ENCODE results near the gene HEXD.

The HEXD gene

DNA sequence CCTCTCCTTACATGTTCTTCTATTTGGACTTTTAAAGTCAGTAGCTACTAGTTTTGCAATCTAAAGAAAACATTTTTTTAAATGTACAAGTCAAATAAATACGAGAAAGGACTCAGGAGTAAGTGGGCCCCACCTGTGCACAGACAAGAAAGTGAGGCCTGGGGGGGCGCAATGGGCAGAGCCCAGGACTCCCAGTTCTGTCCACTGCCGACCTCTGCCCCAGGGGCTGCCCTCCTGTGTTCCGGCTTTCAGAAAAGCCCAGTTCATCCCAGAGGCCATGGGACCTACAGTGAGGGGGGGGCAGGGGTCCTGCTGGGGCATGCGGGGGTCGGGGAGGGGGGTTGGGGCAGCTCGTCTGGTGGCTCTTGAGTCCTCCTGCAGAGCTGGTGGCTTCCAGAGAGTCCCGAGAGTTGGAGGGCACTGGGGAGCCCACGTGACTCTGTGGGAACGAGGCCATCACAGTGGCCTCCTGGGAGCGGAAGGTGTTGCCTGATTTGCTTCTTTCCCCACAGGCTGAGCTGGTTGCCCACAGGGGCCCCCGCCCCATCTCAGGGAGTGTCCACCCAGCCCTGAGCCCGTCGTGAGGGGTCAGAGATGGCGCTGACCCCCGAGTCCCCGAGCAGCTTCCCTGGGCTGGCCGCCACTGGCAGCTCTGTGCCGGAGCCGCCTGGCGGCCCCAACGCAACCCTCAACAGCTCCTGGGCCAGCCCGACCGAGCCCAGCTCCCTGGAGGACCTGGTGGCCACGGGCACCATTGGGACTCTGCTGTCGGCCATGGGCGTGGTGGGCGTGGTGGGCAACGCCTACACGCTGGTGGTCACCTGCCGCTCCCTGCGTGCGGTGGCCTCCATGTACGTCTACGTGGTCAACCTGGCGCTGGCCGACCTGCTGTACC, 44.2 kb upstream of the HEXD start:
- Histone ChIP-seq H3K36me3 (replicated peaks; ENCODE audit: insufficient read depth, low read length) (no peaks in the 10 kb centered on the region), H3K4me1 (ENCODE audit: low read length) (peaks cover 16% of the 10 kb centered on the region), H3K4me3 (ENCODE audit: low read length) (no peak overlapping the region), H2AFZ (ENCODE audit: low read length) (no peak overlapping the region), H3K4me2 (ENCODE audit: low read depth, low read length) (no peak overlapping the region), H3K27ac (ENCODE audit: low read length) (no peak overlapping the region), H3F3A (ENCODE audit: insufficient read depth, low read length) (peaks cover 11% of the 10 kb centered on the region; the same call in 1 of the 2 replicates), H4K20me1 (ENCODE audit: insufficient read depth, low read length) (no peaks in the 10 kb centered on the region), H3K79me2 (ENCODE audit: low read length) (no peaks in the 10 kb centered on the region), H3K27me3 (replicated peaks; ENCODE audit: insufficient read depth, low read length) (no peaks in the 10 kb centered on the region; the same call in 1 of the 2 replicates), H3K9me2 (replicated peaks; ENCODE audit: insufficient read depth, low read length) (no peaks in the 10 kb centered on the region), H3K9ac (ENCODE audit: low read length) (no peak overlapping the region), H3K9me3 (replicated peaks; ENCODE audit: insufficient read depth, low read length) (no peaks in the 10 kb centered on the region)
- no peak for DNase-seq
- TF ChIP-seq EZH2 (optimal IDR thresholded peaks at IDR 0.05; ENCODE audit: low read depth, low read length) (no peak), EZH2phosphoT487 (IDR thresholded peaks at IDR 0.05; ENCODE audit: low read length) (no peak)
- TF ChIP-seq, protein P1, sequence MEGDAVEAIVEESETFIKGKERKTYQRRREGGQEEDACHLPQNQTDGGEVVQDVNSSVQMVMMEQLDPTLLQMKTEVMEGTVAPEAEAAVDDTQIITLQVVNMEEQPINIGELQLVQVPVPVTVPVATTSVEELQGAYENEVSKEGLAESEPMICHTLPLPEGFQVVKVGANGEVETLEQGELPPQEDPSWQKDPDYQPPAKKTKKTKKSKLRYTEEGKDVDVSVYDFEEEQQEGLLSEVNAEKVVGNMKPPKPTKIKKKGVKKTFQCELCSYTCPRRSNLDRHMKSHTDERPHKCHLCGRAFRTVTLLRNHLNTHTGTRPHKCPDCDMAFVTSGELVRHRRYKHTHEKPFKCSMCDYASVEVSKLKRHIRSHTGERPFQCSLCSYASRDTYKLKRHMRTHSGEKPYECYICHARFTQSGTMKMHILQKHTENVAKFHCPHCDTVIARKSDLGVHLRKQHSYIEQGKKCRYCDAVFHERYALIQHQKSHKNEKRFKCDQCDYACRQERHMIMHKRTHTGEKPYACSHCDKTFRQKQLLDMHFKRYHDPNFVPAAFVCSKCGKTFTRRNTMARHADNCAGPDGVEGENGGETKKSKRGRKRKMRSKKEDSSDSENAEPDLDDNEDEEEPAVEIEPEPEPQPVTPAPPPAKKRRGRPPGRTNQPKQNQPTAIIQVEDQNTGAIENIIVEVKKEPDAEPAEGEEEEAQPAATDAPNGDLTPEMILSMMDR (IDR thresholded peaks at IDR 0.05; ENCODE audit: low read length): no peak

DNA sequence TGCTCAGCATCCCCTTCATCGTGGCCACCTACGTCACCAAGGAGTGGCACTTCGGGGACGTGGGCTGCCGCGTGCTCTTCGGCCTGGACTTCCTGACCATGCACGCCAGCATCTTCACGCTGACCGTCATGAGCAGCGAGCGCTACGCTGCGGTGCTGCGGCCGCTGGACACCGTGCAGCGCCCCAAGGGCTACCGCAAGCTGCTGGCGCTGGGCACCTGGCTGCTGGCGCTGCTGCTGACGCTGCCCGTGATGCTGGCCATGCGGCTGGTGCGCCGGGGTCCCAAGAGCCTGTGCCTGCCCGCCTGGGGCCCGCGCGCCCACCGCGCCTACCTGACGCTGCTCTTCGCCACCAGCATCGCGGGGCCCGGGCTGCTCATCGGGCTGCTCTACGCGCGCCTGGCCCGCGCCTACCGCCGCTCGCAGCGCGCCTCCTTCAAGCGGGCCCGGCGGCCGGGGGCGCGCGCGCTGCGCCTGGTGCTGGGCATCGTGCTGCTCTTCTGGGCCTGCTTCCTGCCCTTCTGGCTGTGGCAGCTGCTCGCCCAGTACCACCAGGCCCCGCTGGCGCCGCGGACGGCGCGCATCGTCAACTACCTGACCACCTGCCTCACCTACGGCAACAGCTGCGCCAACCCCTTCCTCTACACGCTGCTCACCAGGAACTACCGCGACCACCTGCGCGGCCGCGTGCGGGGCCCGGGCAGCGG, 43.4 kb upstream of the HEXD start:
- Histone ChIP-seq H3K27ac (ENCODE audit: low read length) (no peak overlapping the region), H2AFZ (ENCODE audit: low read length) (no peak overlapping the region), H3F3A (ENCODE audit: insufficient read depth, low read length) (peaks cover 11% of the 10 kb centered on the region; the same call in 1 of the 2 replicates), H4K20me1 (ENCODE audit: insufficient read depth, low read length) (no peaks in the 10 kb centered on the region), H3K9ac (ENCODE audit: low read length) (no peak overlapping the region), H3K4me1 (ENCODE audit: low read length) (peaks cover 11% of the 10 kb centered on the region), H3K36me3 (replicated peaks; ENCODE audit: insufficient read depth, low read length) (no peaks in the 10 kb centered on the region), H3K79me2 (ENCODE audit: low read length) (no peaks in the 10 kb centered on the region), H3K4me3 (ENCODE audit: low read length) (no peak overlapping the region), H3K9me2 (replicated peaks; ENCODE audit: insufficient read depth, low read length) (no peaks in the 10 kb centered on the region), H3K27me3 (replicated peaks; ENCODE audit: insufficient read depth, low read length) (no peaks in the 10 kb centered on the region; the same call in 1 of the 2 replicates), H3K4me2 (ENCODE audit: low read depth, low read length) (no peak overlapping the region), H3K9me3 (replicated peaks; ENCODE audit: insufficient read depth, low read length) (no peaks in the 10 kb centered on the region)
- TF ChIP-seq EZH2 (optimal IDR thresholded peaks at IDR 0.05; ENCODE audit: low read depth, low read length): no peak
- no peak for TF ChIP-seq EZH2phosphoT487 (IDR thresholded peaks at IDR 0.05; ENCODE audit: low read length)
- TF ChIP-seq, protein P1 (IDR thresholded peaks at IDR 0.05; ENCODE audit: low read length): no peak
- no peak for DNase-seq

DNA sequence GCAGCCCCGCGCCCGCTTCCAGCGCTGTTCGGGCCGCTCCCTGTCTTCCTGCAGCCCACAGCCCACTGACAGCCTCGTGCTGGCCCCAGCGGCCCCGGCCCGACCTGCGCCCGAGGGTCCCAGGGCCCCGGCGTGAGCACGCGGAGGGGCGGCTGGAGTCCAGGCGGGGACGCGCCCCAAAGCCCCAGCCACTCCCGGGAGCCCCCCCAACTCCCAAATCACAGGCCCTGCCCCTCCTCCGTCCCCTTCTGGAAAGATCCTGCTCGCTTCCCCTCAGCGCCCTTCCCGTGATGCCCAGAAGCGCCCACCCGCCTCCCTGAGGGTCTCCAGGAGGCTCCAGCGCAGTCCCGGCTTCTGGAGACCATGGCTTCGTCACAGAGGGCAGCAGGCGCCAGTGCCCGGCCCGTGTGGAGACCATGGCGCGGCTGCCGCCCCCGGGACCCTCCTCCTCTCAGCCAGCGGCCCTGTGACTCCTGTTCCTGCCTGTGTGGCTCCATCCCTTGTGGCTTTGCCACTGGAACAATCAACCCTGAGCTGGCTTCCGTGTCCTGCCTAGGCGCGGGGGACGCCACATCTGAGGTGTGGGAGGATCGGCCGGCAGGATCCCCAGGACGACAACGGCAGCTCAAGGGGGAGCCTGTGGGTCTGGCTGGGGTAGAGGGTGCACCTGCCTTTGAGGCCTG, 42.6 kb upstream of the HEXD start:
- no peaks in the 10 kb centered on the region for H3K36me3 ChIP-seq (replicated peaks; ENCODE audit: insufficient read depth, low read length)
- H3K79me2 ChIP-seq (ENCODE audit: low read length): no peaks in the 10 kb centered on the region
- H3K4me2 ChIP-seq (ENCODE audit: low read depth, low read length): no peak overlapping the region

More for the DNA sequence above, 42.6 kb upstream of the HEXD start:
- H3F3A ChIP-seq (ENCODE audit: insufficient read depth, low read length): peaks cover 8% of the 10 kb centered on the region; the same call in 1 of the 2 replicates
- H4K20me1 ChIP-seq (ENCODE audit: insufficient read depth, low read length): no peaks in the 10 kb centered on the region
- H3K4me1 ChIP-seq (ENCODE audit: low read length): peaks cover 9% of the 10 kb centered on the region
- no peaks in the 10 kb centered on the region for H3K9me2 ChIP-seq (replicated peaks; ENCODE audit: insufficient read depth, low read length)
- TF ChIP-seq, protein P1 (IDR thresholded peaks at IDR 0.05; ENCODE audit: low read length): no peak
- TF ChIP-seq EZH2phosphoT487 (IDR thresholded peaks at IDR 0.05; ENCODE audit: low read length): no peak
- no peak overlapping the region for H3K4me3 ChIP-seq (ENCODE audit: low read length)
- no peaks in the 10 kb centered on the region for H3K9me3 ChIP-seq (replicated peaks; ENCODE audit: insufficient read depth, low read length)
- H2AFZ ChIP-seq (ENCODE audit: low read length): no peak overlapping the region
- H3K9ac ChIP-seq (ENCODE audit: low read length): no peak overlapping the region
- no peak for DNase-seq
- H3K27me3 ChIP-seq (replicated peaks; ENCODE audit: insufficient read depth, low read length): no peaks in the 10 kb centered on the region; the same call in 1 of the 2 replicates
- H3K27ac ChIP-seq (ENCODE audit: low read length): no peak overlapping the region
